HFF-Myc (cell line): ENCODE results near the gene UNC13D.

Experiments used
- DNase-seq: peaks from one replicate; pipeline ENCODE4 v3.0.0-alpha.2; 2011; ENCODE audit warnings: low read depth; ENCODE audit errors: extremely low read depth
- H3K4me3 ChIP-seq: replicated peaks from 2 replicates; pipeline ENCODE4 v1.5.1; 2011; ENCODE audit warnings: low read depth, mild to moderate bottlenecking, control low read depth, low read length
- CTCF ChIP-seq: IDR thresholded peaks from 2 replicates; pipeline ENCODE4 v1.5.1; 2012; ENCODE audit warnings: mild to moderate bottlenecking, low read depth, low read length, control low read depth; ENCODE audit errors: missing control alignments

The UNC13D gene

GRCh38 chr17:75828741-75829140, 15.5 kb downstream of the UNC13D start:
- H3K4me3 ChIP-seq: no peak overlapping the region
- no peak for TF ChIP-seq CTCF
- no peak for DNase-seq

GRCh38 chr17:75828076-75828400, 16.2 kb downstream of the UNC13D start:
- DNase-seq: no peak
- H3K4me3 ChIP-seq: no peak overlapping the region
- no peak for TF ChIP-seq CTCF

GRCh38 chr17:75827308-75828075, 16.7 kb downstream of the UNC13D start:
- no peak overlapping the region for H3K4me3 ChIP-seq
- DNase-seq: no peak
- peak; percentile 72 for TF ChIP-seq CTCF

GRCh38 chr17:75826561-75827307, 17.5 kb downstream of the UNC13D start:
- no peak for TF ChIP-seq CTCF
- no peak for DNase-seq
- H3K4me3 ChIP-seq: no peak overlapping the region

GRCh38 chr17:75825748-75826370, 18.3 kb downstream of the UNC13D start:
- TF ChIP-seq CTCF: no peak
- no peak for DNase-seq
- H3K4me3 ChIP-seq: no peak overlapping the region

GRCh38 chr17:75825149-75825552, 19.1 kb downstream of the UNC13D start:
- H3K4me3 ChIP-seq: no peak overlapping the region
- no peak for DNase-seq
- TF ChIP-seq CTCF: no peak
